Caco-2 (cell line): Measurements from ENCODE around the gene KLRD1. TPM values are rescaled to one million over a fixed set of nuclear protein-coding genes. Genes with fewer than 3 reads are reported as not detected.
"Not testable (repeated sequence)": the region's sequence is repeated elsewhere in the genome, so short reads cannot be mapped to it uniquely, and the experiment has no call there.

Source experiments
- BruUV-seq: library from RNA; stranded (reverse); fragments of 400-500 nt; replicated peaks from 2 replicates; lab custom pipeline; 2021; lab: Mats Ljungman, UMichigan
- CTCF ChIA-PET: fragments of 300-600 bp; sonication (Branson Sonifier 250); formaldehyde crosslinking; loops from one replicate; lab custom pipeline; 2022; ENCODE audit warnings: antibody characterized with exemption; lab: Charles Lee
- POLR2A ChIA-PET: fragments of 300-600 bp; sonication (Branson Sonifier 250); formaldehyde crosslinking; loops from one replicate; lab custom pipeline; 2022; ENCODE audit warnings: antibody characterized with exemption; lab: Charles Lee
- DNase-seq, 2 experiments: peaks; one replicate each; pipeline versions ENCODE4 v3.0.0 to v3.0.0-alpha.2; 2020 to 2022
- H3K27me3 ChIP-seq: replicated peaks from 2 replicates; pipeline ENCODE4 v1.6.0; 2011; ENCODE audit warnings: low read length; ENCODE audit not compliant: control insufficient read depth, insufficient read depth
- H3K36me3 ChIP-seq: 2 replicates; pipeline ENCODE4 v1.5.1; 2011; ENCODE audit warnings: low read length; ENCODE audit not compliant: control insufficient read depth, insufficient read depth
- H3K4me1 ChIP-seq: fragments of 250-450 bp; sonication (Bioruptor Pico); 2 replicates; pipeline ENCODE4 v1.5.1; 2020; ENCODE audit warnings: mild to moderate bottlenecking
- H3K4me3 ChIP-seq: 2 replicates; pipeline ENCODE4 v1.5.1; 2011; ENCODE audit warnings: low read depth, mild to moderate bottlenecking, control low read depth, low read length
- H3K9me3 ChIP-seq: fragments of 250-450 bp; sonication (Bioruptor Pico); 2 replicates; pipeline ENCODE4 v1.5.1; 2020; ENCODE audit warnings: mild to moderate bottlenecking, moderate library complexity
- H3K27ac Mint-ChIP-seq: one replicate; pipeline ENCODE4 v1.8.0; 2022; ENCODE audit warnings: mixed read lengths; ENCODE audit not compliant: unreplicated experiment
- H3K27me3 Mint-ChIP-seq: one replicate; pipeline ENCODE4 v1.8.0; 2022; ENCODE audit warnings: mixed read lengths; ENCODE audit not compliant: insufficient read depth, unreplicated experiment
- H3K36me3 Mint-ChIP-seq: one replicate; pipeline ENCODE4 v1.8.0; 2022; ENCODE audit warnings: mild to moderate bottlenecking, mixed read lengths; ENCODE audit not compliant: insufficient read depth, unreplicated experiment
- H3K4me1 Mint-ChIP-seq: one replicate; pipeline ENCODE4 v1.8.0; 2022; ENCODE audit warnings: low read depth, mixed read lengths; ENCODE audit not compliant: unreplicated experiment
- H3K4me3 Mint-ChIP-seq: one replicate; pipeline ENCODE4 v1.8.0; 2022; ENCODE audit warnings: mild to moderate bottlenecking, moderate library complexity, mixed read lengths; ENCODE audit not compliant: unreplicated experiment
- H3K9me3 Mint-ChIP-seq: one replicate; pipeline ENCODE4 v1.8.0; 2022; ENCODE audit warnings: mixed read lengths; ENCODE audit not compliant: unreplicated experiment
- CTCF ChIP-seq, 2 experiments: fragments of 200-600 bp in 1 of 2; IDR thresholded peaks; 1 replicate in 1 of 2; 2 replicates in 1 of 2; pipeline versions ENCODE4 v1.5.1 to v1.8.0; 2011 to 2022; ENCODE audit warnings: antibody characterized with exemption in 1 of 2, control low read depth in 1 of 2, inconsistent platforms in 1 of 2, low read depth in 1 of 2, low read length in 1 of 2, mild to moderate bottlenecking in 1 of 2, moderate library complexity in 1 of 2; ENCODE audit not compliant: insufficient read depth in 1 of 2, severe bottlenecking in 1 of 2, unreplicated experiment in 1 of 2
- intact Hi-C: fragments of 100-400 bp; cut with micrococcal nuclease; formaldehyde crosslinking; loops from one replicate; pipeline ENCODE4 v1.10.0; 2022; ENCODE audit not compliant: unreplicated experiment
- total RNA-seq: library from RNA; stranded (reverse); gene quantifications from 2 replicates; pipeline ENCODE4 v1.2.3, GENCODE V29; 2022

KLRD1 gene
- total RNA-seq, 1 experiment from 2014 or later: 0.05 TPM

GRCh38 chr12:10368206-10369171, 60.8 kb downstream of the KLRD1 start:
- H3K36me3 ChIP-seq: no peaks in the 10 kb centered on the region; the same call in 1 of the 2 replicates
- peaks cover 57% of the 10 kb centered on the region for H3K4me1 ChIP-seq
- Mint-ChIP-seq H3K36me3 (peaks cover 7% of the 10 kb centered on the region), H3K9me3 (peaks cover 27% of the 10 kb centered on the region), H3K4me1 (peaks cover 34% of the 10 kb centered on the region), H3K27ac (no peak overlapping the region), H3K27me3 (no peaks in the 10 kb centered on the region), H3K4me3 (no peak overlapping the region)
- H3K4me3 ChIP-seq: no peak overlapping the region
- DNase-seq: no peak
- H3K9me3 ChIP-seq: peaks cover 18% of the 10 kb centered on the region
- no peaks in the 10 kb centered on the region for H3K27me3 ChIP-seq
- no TSS peak for BruUV-seq
- TF ChIP-seq CTCF (IDR thresholded peaks at IDR 0.05; ENCODE audit: insufficient read depth in 1 of 2, low read depth in 1 of 2, low read length in 1 of 2, severe bottlenecking in 1 of 2, unreplicated experiment in 1 of 2): no peak
- intact Hi-C loops: loop anchor here (10.0 kb wide), 1 partner anchor 134 kb away; no protein-coding TSS in a partner anchor
- CTCF ChIA-PET: no interaction called here
- POLR2A ChIA-PET: no interaction called here

- H3K27ac Mint-ChIP-seq: peak overlapping the region; percentile 30
- DNase-seq: no peak
- Histone ChIP-seq H3K36me3 (no peaks in the 10 kb centered on the region; the same call in 1 of the 2 replicates), H3K9me3 (peaks cover 18% of the 10 kb centered on the region), H3K27me3 (no peaks in the 10 kb centered on the region), H3K4me3 (no peak overlapping the region), H3K4me1 (peaks cover 48% of the 10 kb centered on the region)
- ChIA-PET POLR2A (no interaction called here), CTCF (no interaction called here)
- peaks cover 27% of the 10 kb centered on the region for H3K9me3 Mint-ChIP-seq
- TF ChIP-seq CTCF (IDR thresholded peaks at IDR 0.05; ENCODE audit: insufficient read depth in 1 of 2, low read depth in 1 of 2, low read length in 1 of 2, severe bottlenecking in 1 of 2, unreplicated experiment in 1 of 2): no peak
- peaks cover 40% of the 10 kb centered on the region for H3K4me1 Mint-ChIP-seq
- H3K4me3 Mint-ChIP-seq: no peak overlapping the region
- H3K36me3 Mint-ChIP-seq: peaks cover 7% of the 10 kb centered on the region
- intact Hi-C loops: loop anchor here (10.0 kb wide), 1 partner anchor 135 kb away; no protein-coding TSS in a partner anchor
- no TSS peak for BruUV-seq
- H3K27me3 Mint-ChIP-seq: no peaks in the 10 kb centered on the region
Measured at GRCh38 chr12:10369557-10370415, 62.1 kb downstream of the KLRD1 start.

- H3K27ac Mint-ChIP-seq: peak overlapping the region; percentile 52
- DNase-seq: peak in 1 of 2 experiments; percentile 59
- CTCF ChIA-PET, H3K27me3 Mint-ChIP-seq, H3K36me3 Mint-ChIP-seq, H3K27me3 ChIP-seq, POLR2A ChIA-PET, H3K36me3 ChIP-seq, H3K4me3 ChIP-seq: not testable (repeated sequence)
- BruUV-seq: TSS peak; percentile 95
- H3K4me1 ChIP-seq: peaks cover 30% of the 10 kb centered on the region
- H3K4me3 Mint-ChIP-seq: peak overlapping the region; percentile 62
- H3K9me3 Mint-ChIP-seq: peaks cover 27% of the 10 kb centered on the region
- H3K4me1 Mint-ChIP-seq: peaks cover 40% of the 10 kb centered on the region
- peaks cover 21% of the 10 kb centered on the region for H3K9me3 ChIP-seq
- intact Hi-C loops: loop anchor here (1.0 kb wide), 2 partner anchors 11 to 23 kb away; no protein-coding TSS in a partner anchor
Measured at GRCh38 chr12:10371893-10372535, 64.3 kb downstream of the KLRD1 start.
